GM18870 (cell line): ENCODE data around the gene ZC3H7A.
A peak's percentile ranks its signal among the peaks of the same experiment; 100 is the strongest.
"Not testable (repeated sequence)": the region's sequence is repeated elsewhere in the genome, so short reads cannot be mapped to it uniquely, and the experiment has no call there.

Experiments used
- ATAC-seq: cut with Tn5 transposase; IDR thresholded peaks from one replicate; pipeline ENCODE4 v1.9.1; 2021; ENCODE audit warnings: moderate library complexity; ENCODE audit not compliant: unreplicated experiment

The ZC3H7A gene

GRCh38 chr16:11797166-11797956 is at the start of gene ZC3H7A:
ZC3H7A (minus strand) TSS chr16:11797258; CDS start chr16:11782354, 14,904 bp downstream.
- ATAC-seq: peak; percentile 89

GRCh38 chr16:11844499-11844898 is 47.4 kb upstream of the ZC3H7A start:
- no peak for ATAC-seq

GRCh38 chr16:11843861-11844260 is 46.8 kb upstream of the ZC3H7A start:
- no peak for ATAC-seq

GRCh38 chr16:11843206-11843605 is 46.1 kb upstream of the ZC3H7A start:
- no peak for ATAC-seq

GRCh38 chr16:11841026-11841425 is 44.0 kb upstream of the ZC3H7A start:
- ATAC-seq: no peak

- ATAC-seq: no peak
Observed at GRCh38 chr16:11836650-11837244, 39.7 kb upstream of the ZC3H7A start.

GRCh38 chr16:11835891-11836649 is 39.0 kb upstream of the ZC3H7A start:
- ATAC-seq: no peak

- ATAC-seq: no peak
Observed at GRCh38 chr16:11835309-11835708, 38.3 kb upstream of the ZC3H7A start.

- ATAC-seq: no peak
Observed at GRCh38 chr16:11833951-11834695, 37.1 kb upstream of the ZC3H7A start.

- ATAC-seq: no peak
Observed at GRCh38 chr16:11828696-11829095, 31.6 kb upstream of the ZC3H7A start.

GRCh38 chr16:11825520-11826165 is 28.6 kb upstream of the ZC3H7A start:
- ATAC-seq: not testable (repeated sequence)

- no peak for ATAC-seq
Observed at GRCh38 chr16:11824362-11824761, 27.3 kb upstream of the ZC3H7A start.

GRCh38 chr16:11823645-11824044 is 26.6 kb upstream of the ZC3H7A start:
- not testable (repeated sequence) for ATAC-seq

- no peak for ATAC-seq
Observed at GRCh38 chr16:11819798-11820197, 22.7 kb upstream of the ZC3H7A start.

GRCh38 chr16:11818970-11819369 is 21.9 kb upstream of the ZC3H7A start:
- ATAC-seq: not testable (repeated sequence)

GRCh38 chr16:11816123-11816522 is 19.1 kb upstream of the ZC3H7A start:
- ATAC-seq: no peak

- ATAC-seq: not testable (repeated sequence)
Observed at GRCh38 chr16:11814800-11815199, 17.7 kb upstream of the ZC3H7A start.

GRCh38 chr16:11806721-11807120 is 9.7 kb upstream of the ZC3H7A start:
- ATAC-seq: no peak

GRCh38 chr16:11805556-11805955 is 8.5 kb upstream of the ZC3H7A start:
- ATAC-seq: no peak

- ATAC-seq: no peak
Observed at GRCh38 chr16:11801481-11802021, 4.5 kb upstream of the ZC3H7A start.
